Colonic mucosa (tissue), 4 donors: Measurements from ENCODE around the gene PLCH1. TPM values are rescaled to one million over a fixed set of nuclear protein-coding genes. Genes with fewer than 3 reads are reported as not detected.

Source experiments
- DNase-seq: peaks from one replicate; pipeline ENCODE4 v3.0.0-alpha.2; 2020
- H3K27ac ChIP-seq: fragments of 200-600 bp; one replicate; pipeline ENCODE4 v1.8.0; 2021
- H3K27me3 ChIP-seq: fragments of 200-600 bp; one replicate; pipeline ENCODE4 v1.8.0; 2021
- H3K36me3 ChIP-seq: fragments of 200-600 bp; one replicate; pipeline ENCODE4 v1.8.0; 2021
- H3K4me1 ChIP-seq: fragments of 200-600 bp; one replicate; pipeline ENCODE4 v1.8.0; 2021; ENCODE audit warnings: mild to moderate bottlenecking
- H3K4me3 ChIP-seq: fragments of 200-600 bp; one replicate; pipeline ENCODE4 v1.8.0; 2021
- H3K9ac ChIP-seq, 2 donors: one replicate each; pipeline ENCODE4 v1.7.0; 2013; ENCODE audit warnings: control low read depth in 2 of 2, low read depth in 2 of 2, low read length in 2 of 2
- H3K9me3 ChIP-seq: fragments of 200-600 bp; one replicate; pipeline ENCODE4 v1.8.0; 2021
- intact Hi-C: fragments of 100-400 bp; cut with DNase I; formaldehyde crosslinking; loops from one replicate; pipeline ENCODE4 v1.14.1; 2022
- total RNA-seq, 2 donors: library from RNA; stranded (reverse); fragmentation: NEBNext Ultra II Directional in 1 of 2; extraction: Animal tissue kit (Norgen Biotek cat#: 25700) in 1 of 2; gene quantifications; one replicate each; pipeline ENCODE4 v1.2.1, GENCODE V29; 2021
- TF ChIP-seq, protein P1 (sequence below): fragments of 200-600 bp; IDR thresholded peaks from one replicate; pipeline ENCODE4 v1.8.0; 2022; ENCODE audit warnings: antibody characterized with exemption, mild to moderate bottlenecking
- donor health status: healthy.
- donor health status: DM: no; HTN: no; CAD: no.
- donor health status: DM: no; HTN: no; CAD: no.

The PLCH1 gene
- total RNA-seq, 2 donors from 2014 or later, result 8.2 to 11.0 TPM

DNA sequence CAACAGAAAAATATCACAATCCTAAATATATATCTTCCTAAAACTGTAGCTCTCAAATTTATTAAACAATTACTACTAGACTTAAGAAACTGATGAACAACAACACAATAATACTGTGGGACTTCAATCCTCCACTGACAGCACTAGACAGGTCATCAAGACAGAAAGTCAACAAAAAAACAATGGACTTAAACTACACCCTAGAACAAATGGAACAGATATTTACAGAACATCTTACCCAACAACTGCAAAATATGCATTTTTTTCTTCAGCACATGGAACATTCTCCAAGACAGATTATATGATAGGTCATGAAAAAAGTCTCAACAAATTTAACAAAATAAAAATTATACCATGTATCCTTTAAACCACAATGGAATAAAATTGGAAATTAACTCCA, 133.4 kb downstream of the PLCH1 start:
- DNase-seq, result no peak
- no peak overlapping the region for H3K27ac ChIP-seq
- no peaks in the 10 kb centered on the region for H3K4me1 ChIP-seq
- TF ChIP-seq, protein P1, sequence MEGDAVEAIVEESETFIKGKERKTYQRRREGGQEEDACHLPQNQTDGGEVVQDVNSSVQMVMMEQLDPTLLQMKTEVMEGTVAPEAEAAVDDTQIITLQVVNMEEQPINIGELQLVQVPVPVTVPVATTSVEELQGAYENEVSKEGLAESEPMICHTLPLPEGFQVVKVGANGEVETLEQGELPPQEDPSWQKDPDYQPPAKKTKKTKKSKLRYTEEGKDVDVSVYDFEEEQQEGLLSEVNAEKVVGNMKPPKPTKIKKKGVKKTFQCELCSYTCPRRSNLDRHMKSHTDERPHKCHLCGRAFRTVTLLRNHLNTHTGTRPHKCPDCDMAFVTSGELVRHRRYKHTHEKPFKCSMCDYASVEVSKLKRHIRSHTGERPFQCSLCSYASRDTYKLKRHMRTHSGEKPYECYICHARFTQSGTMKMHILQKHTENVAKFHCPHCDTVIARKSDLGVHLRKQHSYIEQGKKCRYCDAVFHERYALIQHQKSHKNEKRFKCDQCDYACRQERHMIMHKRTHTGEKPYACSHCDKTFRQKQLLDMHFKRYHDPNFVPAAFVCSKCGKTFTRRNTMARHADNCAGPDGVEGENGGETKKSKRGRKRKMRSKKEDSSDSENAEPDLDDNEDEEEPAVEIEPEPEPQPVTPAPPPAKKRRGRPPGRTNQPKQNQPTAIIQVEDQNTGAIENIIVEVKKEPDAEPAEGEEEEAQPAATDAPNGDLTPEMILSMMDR, result no peak
- H3K9ac ChIP-seq, result no peak overlapping the region
- intact Hi-C loops, result no loop called here
- H3K4me3 ChIP-seq, result no peak overlapping the region
- no peaks in the 10 kb centered on the region for H3K9me3 ChIP-seq
- H3K27me3 ChIP-seq, result no peaks in the 10 kb centered on the region
- no peaks in the 10 kb centered on the region for H3K36me3 ChIP-seq

DNA sequence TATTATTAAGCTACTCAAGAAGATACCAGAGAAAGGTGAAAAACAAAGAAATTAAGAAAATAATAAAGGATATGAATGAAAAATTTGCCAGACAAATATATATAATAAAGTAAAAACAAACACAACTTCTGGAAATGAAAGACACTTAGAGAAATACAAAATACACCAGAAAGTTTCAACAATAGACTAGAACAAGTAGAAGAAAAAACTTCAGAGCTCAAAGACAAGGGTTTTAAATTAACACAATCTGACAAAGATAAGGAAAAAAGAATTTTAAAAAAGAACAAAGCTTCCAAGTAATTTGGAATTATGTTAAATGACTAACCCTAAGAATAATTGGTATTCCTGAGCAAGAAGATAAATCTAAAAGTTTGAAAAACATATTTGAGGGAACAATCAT, 135.3 kb downstream of the PLCH1 start:
- H3K4me1 ChIP-seq, result no peaks in the 10 kb centered on the region
- intact Hi-C loops, result no loop called here

DNA sequence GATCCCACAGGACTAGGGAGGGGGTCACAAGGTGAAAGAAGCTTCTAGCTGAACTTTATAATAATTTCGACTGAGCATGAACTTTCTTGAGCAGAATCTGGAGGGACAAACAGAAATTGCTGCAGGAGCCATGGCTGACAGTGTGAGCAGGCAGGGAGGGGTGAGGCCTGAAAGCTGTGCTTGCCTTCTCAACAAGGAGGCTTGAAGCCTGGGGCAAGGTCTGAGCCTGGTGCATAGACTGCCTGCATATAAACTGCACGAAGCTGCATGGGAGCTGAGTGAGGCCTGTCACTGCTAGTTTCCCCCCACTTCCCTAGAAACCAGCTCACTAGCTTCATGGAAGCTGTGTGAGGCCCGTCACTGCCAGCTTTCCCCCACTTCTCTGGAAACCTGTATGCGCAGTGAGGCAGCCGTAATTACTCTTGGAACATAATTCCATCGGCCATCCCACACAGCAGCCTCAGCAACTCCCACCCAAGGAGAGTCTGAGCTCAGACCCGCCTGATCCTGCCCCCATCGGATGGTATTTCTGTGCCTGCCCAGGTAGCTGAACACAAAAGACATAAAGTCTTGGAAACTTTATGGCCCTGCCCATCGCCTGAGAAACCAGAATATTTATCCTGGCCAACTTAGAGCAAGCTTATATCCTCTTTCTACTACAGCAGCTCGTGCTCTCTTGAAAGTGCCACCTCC, 136.5 kb downstream of the PLCH1 start:
- H3K27me3 ChIP-seq, result no peaks in the 10 kb centered on the region
- intact Hi-C loops, result no loop called here
- TF ChIP-seq, protein P1, result no peak
- no peak overlapping the region for H3K27ac ChIP-seq
- no peaks in the 10 kb centered on the region for H3K36me3 ChIP-seq
- DNase-seq, result no peak
- H3K4me1 ChIP-seq, result no peaks in the 10 kb centered on the region
- no peaks in the 10 kb centered on the region for H3K9me3 ChIP-seq
- no peak overlapping the region for H3K4me3 ChIP-seq
- H3K9ac ChIP-seq, result no peak overlapping the region

More for the DNA sequence above, 135.3 kb downstream of the PLCH1 start:
- TF ChIP-seq, protein P1, result no peak
- H3K4me3 ChIP-seq, result no peak overlapping the region
- no peak for DNase-seq
- H3K36me3 ChIP-seq, result no peaks in the 10 kb centered on the region
- no peaks in the 10 kb centered on the region for H3K27me3 ChIP-seq
- H3K9me3 ChIP-seq, result no peaks in the 10 kb centered on the region
- no peak overlapping the region for H3K9ac ChIP-seq
- no peak overlapping the region for H3K27ac ChIP-seq

DNA sequence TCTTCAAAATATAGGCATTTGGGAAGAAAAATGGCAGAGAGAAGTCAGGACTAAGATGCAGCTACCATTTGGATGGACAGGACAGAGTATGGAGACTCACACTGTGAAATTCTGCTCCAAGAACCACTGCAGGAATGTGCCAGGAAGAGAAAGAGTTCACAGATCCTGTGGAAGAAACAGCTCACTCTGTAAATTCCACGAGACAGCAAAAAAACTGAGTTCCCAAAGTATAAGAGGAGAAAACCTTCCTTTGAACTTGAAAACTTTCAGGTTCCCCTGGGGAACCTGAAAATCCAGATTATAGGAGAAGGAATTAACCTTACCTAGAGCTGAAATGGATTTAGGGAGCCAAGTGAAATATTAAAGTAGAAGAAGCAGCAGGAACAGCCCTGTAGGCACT, 137.1 kb downstream of the PLCH1 start:
- no peaks in the 10 kb centered on the region for H3K4me1 ChIP-seq
- no peaks in the 10 kb centered on the region for H3K36me3 ChIP-seq
- no peak overlapping the region for H3K4me3 ChIP-seq
- DNase-seq, result no peak
- H3K27ac ChIP-seq, result no peak overlapping the region
- no peaks in the 10 kb centered on the region for H3K27me3 ChIP-seq
- intact Hi-C loops, result no loop called here
- TF ChIP-seq, protein P1, result no peak
- no peak overlapping the region for H3K9ac ChIP-seq
- no peaks in the 10 kb centered on the region for H3K9me3 ChIP-seq

DNA sequence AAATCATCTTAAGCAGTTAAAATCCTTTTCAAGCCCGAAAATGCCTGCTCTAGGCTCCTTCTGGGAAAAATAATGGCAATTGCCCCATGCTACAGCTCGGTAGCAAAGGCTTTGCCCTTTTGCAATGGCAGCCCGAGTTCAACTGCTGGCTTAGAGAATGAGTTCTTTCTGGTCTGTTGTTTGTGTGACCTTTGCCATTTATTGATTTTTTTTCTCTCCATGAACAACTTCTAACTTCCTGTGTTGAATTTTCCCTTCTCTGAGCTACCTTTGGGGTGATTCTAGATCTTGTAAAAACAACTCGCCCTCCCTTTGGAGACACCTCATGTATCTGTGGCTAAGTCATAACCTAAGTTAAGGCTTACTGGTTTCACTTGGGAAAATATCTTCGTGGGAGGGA, 139.3 kb downstream of the PLCH1 start:
- TF ChIP-seq, protein P1, result no peak
- Histone ChIP-seq H3K36me3 (no peaks in the 10 kb centered on the region), H3K27ac (no peak overlapping the region), H3K4me3 (no peak overlapping the region), H3K9me3 (no peaks in the 10 kb centered on the region), H3K9ac (no peak overlapping the region), H3K4me1 (no peaks in the 10 kb centered on the region), H3K27me3 (no peaks in the 10 kb centered on the region)
- DNase-seq, result no peak
- intact Hi-C loops, result no loop called here
